ENCODE measurements around the gene SASH3. TPM values are rescaled to one million over a fixed set of nuclear protein-coding genes. Genes with fewer than 3 reads are reported as not detected.

Gene SASH3
- polyA plus RNA-seq, 4 donors, result 1.8 to 3.6 (median 2.3) TPM

- DNase-seq (ENCODE audit: low read depth in 4 of 4, low spot score in 3 of 4), result no peak
Observed at GRCh38 chrX:129781680-129782495, 2.1 kb downstream of the SASH3 start.

GRCh38 chrX:129782706-129783105, 3.0 kb downstream of the SASH3 start:
- no peak for DNase-seq (ENCODE audit: low read depth in 4 of 4, low spot score in 3 of 4)

- DNase-seq (ENCODE audit: low read depth in 4 of 4, low spot score in 3 of 4), result no peak
Observed at GRCh38 chrX:129783291-129783713, 3.6 kb downstream of the SASH3 start.

- no peak for DNase-seq (ENCODE audit: low read depth in 4 of 4, low spot score in 3 of 4)
Observed at GRCh38 chrX:129784371-129784770, 4.6 kb downstream of the SASH3 start.

GRCh38 chrX:129785160-129785947, 5.6 kb downstream of the SASH3 start:
- DNase-seq (ENCODE audit: low read depth in 4 of 4, low spot score in 3 of 4), result no peak

- DNase-seq (ENCODE audit: low read depth in 4 of 4, low spot score in 3 of 4), result no peak
Observed at GRCh38 chrX:129786210-129786651, 6.5 kb downstream of the SASH3 start.

- DNase-seq (ENCODE audit: low read depth in 4 of 4, low spot score in 3 of 4), result no peak
Observed at GRCh38 chrX:129787336-129788055, 7.7 kb downstream of the SASH3 start.

GRCh38 chrX:129788527-129788926, 8.8 kb downstream of the SASH3 start:
- no peak for DNase-seq (ENCODE audit: low read depth in 4 of 4, low spot score in 3 of 4)

GRCh38 chrX:129790146-129790545, 10.4 kb downstream of the SASH3 start:
- no peak for DNase-seq (ENCODE audit: low read depth in 4 of 4, low spot score in 3 of 4)

- no peak for DNase-seq (ENCODE audit: low read depth in 4 of 4, low spot score in 3 of 4)
Observed at GRCh38 chrX:129790808-129791207, 11.1 kb downstream of the SASH3 start.

- no peak for DNase-seq (ENCODE audit: low read depth in 4 of 4, low spot score in 3 of 4)
Observed at GRCh38 chrX:129791336-129791735, 11.6 kb downstream of the SASH3 start.

- DNase-seq (ENCODE audit: low read depth in 4 of 4, low spot score in 3 of 4), result no peak
Observed at GRCh38 chrX:129791961-129792570, 12.3 kb downstream of the SASH3 start.

GRCh38 chrX:129792586-129793291, 13.0 kb downstream of the SASH3 start:
- DNase-seq (ENCODE audit: low read depth in 4 of 4, low spot score in 3 of 4), result no peak

- no peak for DNase-seq (ENCODE audit: low read depth in 4 of 4, low spot score in 3 of 4)
Observed at GRCh38 chrX:129793604-129794191, 13.9 kb downstream of the SASH3 start.

- DNase-seq (ENCODE audit: low read depth in 4 of 4, low spot score in 3 of 4), result no peak
Observed at GRCh38 chrX:129795584-129795983, 15.8 kb downstream of the SASH3 start.

- DNase-seq (ENCODE audit: low read depth in 4 of 4, low spot score in 3 of 4), result no peak
Observed at GRCh38 chrX:129797251-129797906, 17.6 kb downstream of the SASH3 start.

- no peak for DNase-seq (ENCODE audit: low read depth in 4 of 4, low spot score in 3 of 4)
Observed at GRCh38 chrX:129798456-129798855, 18.7 kb downstream of the SASH3 start.

- no peak for DNase-seq (ENCODE audit: low read depth in 4 of 4, low spot score in 3 of 4)
Observed at GRCh38 chrX:129798888-129799287, 19.1 kb downstream of the SASH3 start.

GRCh38 chrX:129800186-129800585, 20.4 kb downstream of the SASH3 start:
- DNase-seq (ENCODE audit: low read depth in 4 of 4, low spot score in 3 of 4), result no peak
